CD14-positive monocyte (primary cell): Measurements from ENCODE around the gene IGFBP2. TPM values are rescaled to one million over a fixed set of nuclear protein-coding genes. Genes with fewer than 3 reads are reported as not detected.

ENCODE experiments used
- DNase-seq, 3 donors: peaks; one replicate each; pipeline ENCODE4 v3.0.0-alpha.2; 2011 to 2022
- H2AFZ ChIP-seq: 2 replicates; pipeline ENCODE4 v1.6.0; 2012; ENCODE audit warnings: mild to moderate bottlenecking, low read depth, low read length, inconsistent platforms; ENCODE audit not compliant: insufficient read depth, poor library complexity, severe bottlenecking
- H3K27ac ChIP-seq, 2 donors: 1 replicate in 1 of 2; 2 replicates in 1 of 2; pipeline ENCODE4 v1.5.1; 2012 to 2013; ENCODE audit warnings: low read length in 2 of 2, control low read depth in 1 of 2, inconsistent platforms in 1 of 2, low read depth in 1 of 2, mild to moderate bottlenecking in 1 of 2
- H3K27me3 ChIP-seq, 2 donors: one replicate each; pipeline versions ENCODE4 v1.6.0 to v1.6.1; 2011 to 2013; ENCODE audit warnings: low read length in 2 of 2; ENCODE audit not compliant: control insufficient read depth in 2 of 2, insufficient read depth in 2 of 2
- H3K36me3 ChIP-seq, 2 donors: replicated peaks in 1 of 2; 1 replicate in 1 of 2; 2 replicates in 1 of 2; pipeline versions ENCODE4 v1.5.1 to v1.6.1; 2012 to 2013; ENCODE audit warnings: low read length in 2 of 2, control low read depth in 1 of 2, inconsistent platforms in 1 of 2, mild to moderate bottlenecking in 1 of 2; ENCODE audit not compliant: insufficient read depth in 2 of 2, control insufficient read depth in 1 of 2
- H3K4me1 ChIP-seq, 2 donors: 1 replicate in 1 of 2; 2 replicates in 1 of 2; pipeline versions ENCODE4 v1.5.1 to v1.6.1; 2012 to 2013; ENCODE audit warnings: low read length in 2 of 2, control low read depth in 1 of 2, inconsistent platforms in 1 of 2, mild to moderate bottlenecking in 1 of 2, moderate library complexity in 1 of 2; ENCODE audit not compliant: insufficient read depth in 2 of 2, control insufficient read depth in 1 of 2
- H3K4me2 ChIP-seq: replicated peaks from 2 replicates; pipeline ENCODE3; 2012; ENCODE audit warnings: low read length, moderate library complexity, mild to moderate bottlenecking; ENCODE audit not compliant: poor library complexity, severe bottlenecking; ENCODE audit errors: extremely low read depth
- H3K4me3 ChIP-seq, 3 experiments: fragments of 200-600 bp in 1 of 3; sonication (generic) in 1 of 3; replicated peaks in 1 of 3; 1 replicate in 2 of 3; 2 replicates in 1 of 3; pipeline ENCODE4 v1.5.1; 2011 to 2013; ENCODE audit warnings: low read length in 3 of 3, mild to moderate bottlenecking in 3 of 3, control low read depth in 2 of 3, low read depth in 2 of 3, inconsistent platforms in 1 of 3, moderate library complexity in 1 of 3
- H3K79me2 ChIP-seq: 2 replicates; pipeline ENCODE4 v1.6.0; 2012; ENCODE audit warnings: mild to moderate bottlenecking, control low read depth, inconsistent platforms, low read length, moderate library complexity; ENCODE audit not compliant: insufficient read depth
- H3K9ac ChIP-seq: 2 replicates; pipeline ENCODE4 v1.6.0; 2017; ENCODE audit warnings: low read length, mild to moderate bottlenecking; ENCODE audit not compliant: insufficient read depth, poor library complexity, severe bottlenecking
- H3K9me3 ChIP-seq, 2 donors: replicated peaks in 1 of 2; 1 replicate in 1 of 2; 2 replicates in 1 of 2; pipeline versions ENCODE4 v1.5.1 to v1.6.1; 2012 to 2013; ENCODE audit warnings: low read length in 2 of 2, control low read depth in 1 of 2; ENCODE audit not compliant: control insufficient read depth in 1 of 2, insufficient read depth in 1 of 2
- H4K20me1 ChIP-seq: 2 replicates; pipeline ENCODE4 v1.6.0; 2012; ENCODE audit warnings: mild to moderate bottlenecking, low read length, control low read depth, moderate library complexity; ENCODE audit not compliant: insufficient read depth
- H3K27ac Mint-ChIP-seq, 7 donors: one replicate each; pipeline ENCODE4 v1.8.0; 2020; ENCODE audit warnings: mild to moderate bottlenecking in 7 of 7, mixed read lengths in 7 of 7, moderate library complexity in 6 of 7, inconsistent platforms in 2 of 7
- H3K27me3 Mint-ChIP-seq, 3 donors: one replicate each; pipeline ENCODE4 v1.8.0; 2021 to 2022; ENCODE audit warnings: low read depth in 3 of 3, mild to moderate bottlenecking in 3 of 3, mixed read lengths in 3 of 3, moderate library complexity in 3 of 3, inconsistent platforms in 1 of 3
- H3K36me3 Mint-ChIP-seq, 2 donors: one replicate each; pipeline ENCODE4 v1.8.0; 2020; ENCODE audit warnings: mixed read lengths in 2 of 2, inconsistent platforms in 1 of 2, mild to moderate bottlenecking in 1 of 2
- H3K4me1 Mint-ChIP-seq: one replicate; pipeline ENCODE4 v1.8.0; 2020; ENCODE audit warnings: mild to moderate bottlenecking, mixed read lengths
- H3K4me3 Mint-ChIP-seq, 2 donors: one replicate each; pipeline ENCODE4 v1.8.0; 2020; ENCODE audit warnings: mild to moderate bottlenecking in 2 of 2, mixed read lengths in 2 of 2, moderate library complexity in 1 of 2
- H3K9me3 Mint-ChIP-seq, 7 donors: one replicate each; pipeline ENCODE4 v1.8.0; 2020 to 2022; ENCODE audit warnings: mixed read lengths in 7 of 7, mild to moderate bottlenecking in 6 of 7, moderate library complexity in 6 of 7, inconsistent platforms in 2 of 7
- CTCF ChIP-seq: fragments of 200-600 bp; IDR thresholded peaks from one replicate; pipeline ENCODE4 v1.8.0; 2022; ENCODE audit warnings: antibody characterized with exemption, mild to moderate bottlenecking
- WGBS: methylation state at CpG from one replicate; pipeline ENCODE4 v1.1.5; 2013; ENCODE audit warnings: missing lambda C conversion rate; ENCODE audit not compliant: insufficient coverage; 5-methylcytosine and 5-hydroxymethylcytosine counted together
- intact Hi-C, 2 donors: fragments of 100-400 bp; cut with micrococcal nuclease; formaldehyde crosslinking; loops; one replicate each; pipeline versions ENCODE4 v1.15.0 to v1.15.1; 2023
- polyA plus RNA-seq, 3 donors: library from polyadenylated mRNA; depleted of rRNA in 1 of 3; unstranded in 2 of 3; stranded (reverse) in 1 of 3; fragments of 300-500 nt in 2 of 3; fragments of >200 nt in 1 of 3; fragmentation: Illumina TruSeq in 2 of 3; gene quantifications; 1 replicate in 2 of 3; 2 replicates in 1 of 3; pipeline ENCODE4 v1.2.3, GENCODE V29; 2012 to 2021

IGFBP2 gene
- polyA plus RNA-seq, 3 donors: 1.6 TPM; not detected in 2

GRCh38 chr2:216702756-216703155, 69.5 kb downstream of the IGFBP2 start:
- peaks cover 24 to 28% of the 10 kb centered on the region in 2 donors for H3K27me3 ChIP-seq
- no peaks in the 10 kb centered on the region for H4K20me1 ChIP-seq
- Mint-ChIP-seq H3K27ac (no peak overlapping the region), H3K36me3 (no peaks in the 10 kb centered on the region), H3K9me3 (no peaks in the 10 kb centered on the region), H3K4me3 (no peak overlapping the region), H3K4me1 (no peaks in the 10 kb centered on the region), H3K27me3 (no peaks in the 10 kb centered on the region)
- intact Hi-C loops: no loop called here
- no peaks in the 10 kb centered on the region for H3K9me3 ChIP-seq
- no peak overlapping the region for H3K4me3 ChIP-seq
- no peaks in the 10 kb centered on the region for H3K4me1 ChIP-seq
- TF ChIP-seq CTCF: no peak
- H3K36me3 ChIP-seq: no peaks in the 10 kb centered on the region
- 100% methylated on average over 1 of the region's 1 CpG for WGBS
- H3K27ac ChIP-seq: no peak overlapping the region
- H3K9ac ChIP-seq: no peak overlapping the region
- no peak for DNase-seq
- H2AFZ ChIP-seq: no peak overlapping the region
- no peaks in the 10 kb centered on the region for H3K79me2 ChIP-seq
- no peak overlapping the region for H3K4me2 ChIP-seq

- no peak overlapping the region for H3K4me3 ChIP-seq
- H3K4me1 ChIP-seq: no peaks in the 10 kb centered on the region
- no peaks in the 10 kb centered on the region for H3K27me3 ChIP-seq
- TF ChIP-seq CTCF: no peak
- WGBS: 83% methylated on average over 6 of the region's 11 CpGs
- peaks cover 0 to 3% of the 10 kb centered on the region in 2 donors for H3K9me3 ChIP-seq
- H3K4me2 ChIP-seq: no peak overlapping the region
- Mint-ChIP-seq H3K9me3 (peaks cover 0 to 4% (median 0%) of the 10 kb centered on the region in 7 donors), H3K4me3 (no peak overlapping the region), H3K27ac (no peak overlapping the region), H3K27me3 (peaks cover 4 to 22% (median 11%) of the 10 kb centered on the region in 3 donors), H3K4me1 (no peaks in the 10 kb centered on the region), H3K36me3 (no peaks in the 10 kb centered on the region)
- DNase-seq: no peak
- no peak overlapping the region for H3K9ac ChIP-seq
- H4K20me1 ChIP-seq: no peaks in the 10 kb centered on the region
- no peaks in the 10 kb centered on the region for H3K79me2 ChIP-seq
- no peak overlapping the region for H3K27ac ChIP-seq
- intact Hi-C loops: no loop called here
- H2AFZ ChIP-seq: no peak overlapping the region
- H3K36me3 ChIP-seq: no peaks in the 10 kb centered on the region
Measured at GRCh38 chr2:216710551-216711301, 77.5 kb downstream of the IGFBP2 start.
